ENCODE data around the gene DNASE1.

Gene DNASE1

GRCh38 chr16:3695610-3696369 is 41.3 kb downstream of the DNASE1 start:
- no peak for DNase-seq (ENCODE audit: low read depth in 2 of 2)

- no peak for DNase-seq (ENCODE audit: low read depth in 2 of 2)
Observed at GRCh38 chr16:3696425-3697218, 42.1 kb downstream of the DNASE1 start.

- no peak for DNase-seq (ENCODE audit: low read depth in 2 of 2)
Observed at GRCh38 chr16:3698941-3699340, 44.5 kb downstream of the DNASE1 start.

GRCh38 chr16:3701531-3701930 is 47.0 kb downstream of the DNASE1 start:
- no peak for DNase-seq (ENCODE audit: low read depth in 2 of 2)

GRCh38 chr16:3702082-3702481 is 47.6 kb downstream of the DNASE1 start:
- DNase-seq (ENCODE audit: low read depth in 2 of 2) = no peak

- no peak for DNase-seq (ENCODE audit: low read depth in 2 of 2)
Observed at GRCh38 chr16:3706253-3707012, 51.9 kb downstream of the DNASE1 start.

Measured in stimulated activated CD8-positive, alpha-beta memory T cell treated with anti-CD3 and anti-CD28 coated beads, Interleukin-2, amount 100 ng/mL, for 48 hours (primary cell).